Stimulated activated CD4-positive, alpha-beta T cell treated with anti-CD3 and anti-CD28 coated beads, Interleukin-15, amount 100 ng/mL, for 1 hour (primary cell): Measurements from ENCODE around the gene UTP14C.
"Not testable (repeated sequence)": the region's sequence is repeated elsewhere in the genome, so short reads cannot be mapped to it uniquely, and the experiment has no call there.

Experiments
- DNase-seq, 2 donors: peaks; one replicate each; pipeline ENCODE4 v3.0.0-alpha.2; 2020; ENCODE audit warnings: low read depth in 1 of 2, low spot score in 1 of 2

The UTP14C gene, protein sequence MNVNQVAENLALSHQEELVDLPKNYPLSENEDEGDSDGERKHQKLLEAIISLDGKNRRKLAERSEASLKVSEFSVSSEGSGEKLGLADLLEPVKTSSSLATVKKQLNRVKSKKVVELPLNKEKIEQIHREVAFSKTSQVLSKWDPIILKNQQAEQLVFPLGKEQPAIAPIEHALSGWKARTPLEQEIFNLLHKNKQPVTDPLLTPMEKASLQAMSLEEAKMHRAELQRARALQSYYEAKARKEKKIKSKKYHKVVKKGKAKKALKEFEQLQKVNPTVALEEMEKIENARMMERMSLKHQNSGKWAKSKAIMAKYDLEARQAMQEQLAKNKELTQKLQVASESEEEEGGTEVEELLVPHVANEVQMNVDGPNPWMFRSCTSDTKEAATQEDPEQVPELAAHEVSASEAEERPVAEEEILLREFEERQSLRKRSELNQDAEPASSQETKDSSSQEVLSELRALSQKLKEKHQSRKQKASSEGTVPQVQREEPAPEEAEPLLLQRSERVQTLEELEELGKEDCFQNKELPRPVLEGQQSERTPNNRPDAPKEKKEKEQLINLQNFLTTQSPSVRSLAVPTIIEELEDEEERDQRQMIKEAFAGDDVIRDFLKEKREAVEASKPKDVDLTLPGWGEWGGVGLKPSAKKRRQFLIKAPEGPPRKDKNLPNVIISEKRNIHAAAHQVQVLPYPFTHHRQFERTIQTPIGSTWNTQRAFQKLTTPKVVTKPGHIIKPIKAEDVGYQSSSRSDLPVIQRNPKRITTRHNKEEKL

GRCh38 chr13:52024481-52024880 lies at the start of gene UTP14C:
UTP14C (plus strand) TSS chr13:52024691; CDS start chr13:52028805, 4,114 bp downstream.
- no peak for DNase-seq

GRCh38 chr13:51976423-51976822 lies 48.1 kb upstream of the UTP14C start:
- DNase-seq: no peak

GRCh38 chr13:51976890-51977289 lies 47.6 kb upstream of the UTP14C start:
- no peak for DNase-seq

DNA sequence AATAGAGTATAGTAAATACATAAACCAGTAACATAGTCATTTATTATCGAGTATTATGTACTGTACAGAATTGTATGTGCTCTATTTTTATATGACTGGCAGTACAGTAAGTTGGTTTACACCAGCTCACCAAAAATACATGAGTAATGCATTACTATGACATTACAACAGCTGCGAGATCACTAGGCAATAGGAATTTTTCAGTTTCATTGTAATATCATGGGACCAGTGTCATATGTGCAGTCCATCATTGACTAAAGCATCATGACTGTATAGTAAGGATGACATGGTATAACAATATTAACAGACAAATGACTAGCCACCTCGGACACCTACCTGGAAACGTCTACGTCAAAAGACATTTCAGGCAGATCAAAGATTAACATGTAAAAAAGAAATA lies 46.9 kb upstream of the UTP14C start:
- DNase-seq: no peak

- DNase-seq: no peak
Observed at GRCh38 chr13:51978796-51979556, 45.5 kb upstream of the UTP14C start.

DNA sequence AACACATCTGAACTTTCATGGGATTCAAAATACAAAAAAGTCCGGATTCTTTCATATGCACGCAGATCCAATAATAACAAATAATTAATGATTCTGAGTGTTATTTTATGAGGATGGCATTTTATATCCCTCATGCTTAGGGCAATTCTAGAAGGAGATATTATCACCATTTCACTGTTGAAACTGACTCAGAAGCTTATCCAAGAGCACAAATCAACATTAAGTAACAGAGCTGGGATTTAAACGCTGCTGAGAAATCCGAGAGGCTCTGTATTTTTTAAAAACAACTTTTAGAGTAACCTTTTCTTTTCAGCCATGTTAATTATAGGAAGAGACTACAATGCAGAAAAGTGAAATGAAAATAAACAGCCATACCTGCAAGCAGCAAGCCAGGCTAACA lies 43.6 kb upstream of the UTP14C start:
- no peak for DNase-seq

DNA sequence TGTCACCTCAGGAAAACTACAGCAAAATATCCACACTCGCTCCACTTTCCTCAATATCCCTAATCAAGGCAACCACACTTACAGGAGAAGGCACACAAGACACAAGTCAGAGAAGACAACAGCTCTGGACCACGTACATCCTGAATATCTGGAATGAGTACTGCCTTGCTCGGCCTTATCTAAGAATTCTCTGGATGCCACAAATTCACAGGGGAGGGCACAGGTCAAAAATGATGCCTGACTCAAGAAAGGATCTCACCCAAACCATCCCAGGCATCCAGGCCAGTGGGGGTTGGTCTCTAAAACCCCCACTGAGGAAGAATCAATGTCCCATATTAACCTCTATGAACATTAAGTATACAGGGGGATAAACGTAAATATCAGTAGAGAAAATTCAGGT lies 43.1 kb upstream of the UTP14C start:
- no peak for DNase-seq

DNA sequence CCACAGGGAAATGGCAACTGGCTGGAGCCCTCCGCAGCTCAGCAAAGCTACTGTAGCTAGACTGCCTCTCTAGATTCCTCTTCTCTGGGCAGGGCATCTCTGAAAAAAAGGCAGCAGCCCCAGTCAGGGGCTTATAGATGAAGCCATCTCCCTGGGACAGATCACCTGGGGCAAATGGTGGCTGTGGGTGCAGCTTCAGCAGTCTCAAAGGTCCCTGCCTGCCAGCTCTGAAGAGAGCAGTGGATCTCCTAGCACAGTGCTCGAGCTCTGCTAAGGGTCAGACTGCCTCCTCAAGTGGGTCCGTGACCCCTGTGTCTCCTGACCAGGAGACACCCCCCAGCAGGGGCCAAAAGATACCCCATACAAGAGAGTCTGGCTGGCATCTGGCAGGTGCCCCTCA lies 41.2 kb upstream of the UTP14C start:
- not testable (repeated sequence) for DNase-seq

DNA sequence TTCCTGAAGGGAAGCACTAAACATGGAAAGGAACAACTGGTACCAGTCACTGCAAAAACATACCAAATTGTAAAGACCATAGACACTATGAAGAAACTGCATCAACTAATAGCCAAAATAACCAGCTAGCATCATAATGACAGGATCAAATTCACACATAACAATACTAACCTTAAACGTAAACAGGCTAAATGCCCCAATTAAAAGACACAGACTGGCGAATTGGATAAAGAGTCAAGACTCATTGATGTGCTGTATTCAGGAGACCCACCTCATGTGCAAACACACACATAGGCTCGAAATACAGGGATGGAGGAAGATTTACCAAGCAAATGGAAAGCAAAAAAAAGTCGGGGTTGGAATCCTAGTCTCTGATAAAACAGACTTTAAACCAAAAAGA lies 39.6 kb upstream of the UTP14C start:
- not testable (repeated sequence) for DNase-seq

GRCh38 chr13:51988988-51989618 lies 35.4 kb upstream of the UTP14C start:
- DNase-seq: no peak

DNA sequence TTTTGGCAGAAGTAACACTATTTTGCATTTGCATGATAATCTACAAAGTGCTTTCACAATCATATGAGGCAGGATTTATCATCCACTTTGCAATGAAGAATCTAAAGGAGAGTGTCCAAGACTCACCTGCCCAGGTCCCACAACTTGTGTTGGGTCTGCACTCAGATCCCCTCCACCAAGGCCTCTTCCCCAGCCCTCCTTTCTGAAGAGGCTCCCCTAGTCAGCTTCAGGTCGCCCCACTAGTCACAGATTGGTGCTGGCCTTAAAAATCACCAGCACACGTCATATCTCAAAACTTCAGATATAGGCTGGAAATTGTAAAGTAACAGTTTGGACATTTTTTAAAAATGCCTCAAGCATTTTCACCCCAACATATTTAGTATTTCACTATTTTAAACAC lies 30.8 kb upstream of the UTP14C start:
- no peak for DNase-seq

GRCh38 chr13:51995677-51996551 lies 28.6 kb upstream of the UTP14C start:
- DNase-seq: no peak

GRCh38 chr13:51996641-51997040 lies 27.9 kb upstream of the UTP14C start:
- no peak for DNase-seq

DNA sequence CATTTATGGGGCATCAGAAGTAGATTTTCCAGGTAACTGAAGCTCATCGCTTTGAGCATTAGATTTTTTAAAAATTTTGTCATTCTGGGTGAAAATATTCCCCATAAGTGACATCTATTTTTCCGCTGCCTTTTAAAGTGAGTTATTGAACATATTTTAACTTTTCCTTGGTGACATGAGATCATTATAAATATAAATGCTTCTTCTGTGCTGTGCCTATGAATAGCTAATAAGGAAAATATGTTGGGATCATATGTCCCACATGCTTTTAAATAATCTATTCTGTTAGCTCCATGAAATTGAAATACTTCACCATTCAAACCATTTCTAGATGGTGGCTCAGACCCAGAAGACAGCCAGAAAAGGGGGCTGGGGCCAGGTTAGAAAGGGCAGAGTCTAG lies 27.3 kb upstream of the UTP14C start:
- DNase-seq: no peak

DNA sequence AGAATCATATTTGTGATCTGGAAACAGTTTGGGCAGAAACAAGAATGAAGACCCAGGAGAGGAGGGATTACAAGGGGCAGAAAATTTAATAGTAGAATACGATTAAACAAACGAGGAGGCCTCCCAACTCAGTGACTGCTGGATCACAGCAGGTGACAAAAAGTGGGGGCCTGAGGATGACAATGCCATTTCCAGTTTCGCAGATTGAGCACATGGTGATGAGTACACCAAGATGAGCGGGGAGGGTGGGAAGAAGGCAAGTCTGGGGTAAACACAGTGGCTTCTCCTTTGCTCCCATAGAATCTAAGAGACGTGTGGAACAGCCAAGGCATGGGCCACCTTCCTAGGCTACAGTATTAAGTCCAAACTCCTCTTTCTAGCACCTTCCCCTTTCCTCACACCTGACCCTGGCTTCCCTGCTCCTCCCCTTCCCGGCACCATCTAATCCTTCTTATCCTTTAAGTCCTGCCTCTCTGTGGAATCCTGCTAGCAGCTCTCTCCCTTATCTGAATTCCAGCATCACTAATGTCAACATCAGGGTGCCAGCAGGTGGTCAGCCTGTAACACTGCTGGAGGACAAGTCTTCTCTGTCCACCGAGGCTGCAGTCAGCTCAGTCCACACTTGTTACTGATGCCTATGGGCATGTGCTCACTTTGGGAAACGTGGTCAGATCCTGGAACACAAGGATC lies 26.7 kb upstream of the UTP14C start:
- no peak for DNase-seq

GRCh38 chr13:51998723-51999509 lies 25.6 kb upstream of the UTP14C start:
- DNase-seq: no peak

- DNase-seq: no peak
Observed at GRCh38 chr13:51999510-51999911, 25.0 kb upstream of the UTP14C start.

DNA sequence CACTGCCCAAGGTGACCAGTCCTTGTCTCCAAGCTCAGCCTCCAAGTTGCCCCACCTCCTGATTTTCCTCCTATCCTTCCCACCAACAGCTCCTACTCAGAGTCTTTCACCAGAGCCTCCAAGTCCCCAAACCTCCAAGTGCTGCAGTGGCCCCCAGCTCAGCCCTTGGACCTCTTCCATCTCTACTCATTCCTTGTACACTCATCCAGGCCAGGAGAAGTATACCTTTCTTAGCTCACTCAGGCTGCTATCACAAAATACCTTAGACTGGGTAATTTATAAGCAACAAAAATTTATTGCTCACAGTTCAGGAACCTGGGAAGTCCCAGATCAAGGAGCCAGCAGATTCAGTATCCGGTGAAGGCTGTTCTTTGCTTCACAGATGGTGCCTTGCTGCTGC lies 24.6 kb upstream of the UTP14C start:
- DNase-seq: no peak
